ENCODE results near the gene ADAM11. TPM values are rescaled to one million over a fixed set of nuclear protein-coding genes. Genes with fewer than 3 reads are reported as not detected.
A peak's percentile ranks its signal among the peaks of the same experiment; 100 is the strongest.

The ADAM11 gene
- total RNA-seq, 2 donors from 2014 or later, result 0.13 to 0.74 TPM

GRCh38 chr17:44765965-44766364 is 7.2 kb downstream of the ADAM11 start:
- Mint-ChIP-seq H3K27me3 (peaks cover 6% of the 10 kb centered on the region), H3K36me3 (ENCODE audit: low read depth) (no peaks in the 10 kb centered on the region), H3K27ac (no peak overlapping the region), H3K4me1 (no peaks in the 10 kb centered on the region), H3K9me3 (no peaks in the 10 kb centered on the region), H3K4me3 (no peak overlapping the region)
- no peak for ATAC-seq (replicated peaks)

- no peak overlapping the region for H3K27ac Mint-ChIP-seq
- no peaks in the 10 kb centered on the region for H3K4me1 Mint-ChIP-seq
- no peaks in the 10 kb centered on the region for H3K36me3 Mint-ChIP-seq (ENCODE audit: low read depth)
- H3K27me3 Mint-ChIP-seq, result peaks cover under 1% of the 10 kb centered on the region
- no peak overlapping the region for H3K4me3 Mint-ChIP-seq
- no peak for ATAC-seq (replicated peaks)
- H3K9me3 Mint-ChIP-seq, result no peaks in the 10 kb centered on the region
These were observed 7.7 kb downstream of the ADAM11 start for GRCh38 chr17:44766409-44767038.

GRCh38 chr17:44767493-44767892 is 8.7 kb downstream of the ADAM11 start:
- no peaks in the 10 kb centered on the region for H3K9me3 Mint-ChIP-seq
- H3K36me3 Mint-ChIP-seq (ENCODE audit: low read depth), result no peaks in the 10 kb centered on the region
- H3K27ac Mint-ChIP-seq, result no peak overlapping the region

GRCh38 chr17:44768505-44769142 is 9.8 kb downstream of the ADAM11 start:
- H3K27ac Mint-ChIP-seq, result no peak overlapping the region
- no peaks in the 10 kb centered on the region for H3K9me3 Mint-ChIP-seq
- H3K4me3 Mint-ChIP-seq, result no peak overlapping the region
- no peaks in the 10 kb centered on the region for H3K36me3 Mint-ChIP-seq (ENCODE audit: low read depth)
- no peak for ATAC-seq (replicated peaks)
- H3K4me1 Mint-ChIP-seq, result no peaks in the 10 kb centered on the region
- no peaks in the 10 kb centered on the region for H3K27me3 Mint-ChIP-seq

More at GRCh38 chr17:44767493-44767892, 8.7 kb downstream of the ADAM11 start:
- H3K27me3 Mint-ChIP-seq, result no peaks in the 10 kb centered on the region
- no peaks in the 10 kb centered on the region for H3K4me1 Mint-ChIP-seq
- H3K4me3 Mint-ChIP-seq, result no peak overlapping the region
- no peak for ATAC-seq (replicated peaks)

GRCh38 chr17:44769230-44769629 is 10.4 kb downstream of the ADAM11 start:
- no peak for ATAC-seq (replicated peaks)
- no peak overlapping the region for H3K4me3 Mint-ChIP-seq
- no peaks in the 10 kb centered on the region for H3K36me3 Mint-ChIP-seq (ENCODE audit: low read depth)
- no peaks in the 10 kb centered on the region for H3K4me1 Mint-ChIP-seq
- H3K9me3 Mint-ChIP-seq, result no peaks in the 10 kb centered on the region
- H3K27me3 Mint-ChIP-seq, result no peaks in the 10 kb centered on the region
- no peak overlapping the region for H3K27ac Mint-ChIP-seq

- H3K27ac Mint-ChIP-seq, result no peak overlapping the region
- H3K4me1 Mint-ChIP-seq, result no peaks in the 10 kb centered on the region
- H3K36me3 Mint-ChIP-seq (ENCODE audit: low read depth), result no peaks in the 10 kb centered on the region
- no peak for ATAC-seq (replicated peaks)
- no peaks in the 10 kb centered on the region for H3K27me3 Mint-ChIP-seq
- no peak overlapping the region for H3K4me3 Mint-ChIP-seq
- no peaks in the 10 kb centered on the region for H3K9me3 Mint-ChIP-seq
These were observed 10.9 kb downstream of the ADAM11 start for GRCh38 chr17:44769647-44770084.

GRCh38 chr17:44770166-44770925 is 11.6 kb downstream of the ADAM11 start:
- ATAC-seq (replicated peaks), result no peak
- H3K27me3 Mint-ChIP-seq, result no peaks in the 10 kb centered on the region
- no peaks in the 10 kb centered on the region for H3K4me1 Mint-ChIP-seq
- no peaks in the 10 kb centered on the region for H3K36me3 Mint-ChIP-seq (ENCODE audit: low read depth)
- H3K4me3 Mint-ChIP-seq, result no peak overlapping the region
- no peak overlapping the region for H3K27ac Mint-ChIP-seq
- no peaks in the 10 kb centered on the region for H3K9me3 Mint-ChIP-seq

- Mint-ChIP-seq H3K36me3 (ENCODE audit: low read depth) (no peaks in the 10 kb centered on the region), H3K4me3 (no peak overlapping the region), H3K27ac (no peak overlapping the region), H3K9me3 (no peaks in the 10 kb centered on the region), H3K4me1 (no peaks in the 10 kb centered on the region), H3K27me3 (no peaks in the 10 kb centered on the region)
- no peak for ATAC-seq (replicated peaks)
These were observed 13.7 kb downstream of the ADAM11 start for GRCh38 chr17:44772308-44773045.

- H3K36me3 Mint-ChIP-seq (ENCODE audit: low read depth), result no peaks in the 10 kb centered on the region
- no peak overlapping the region for H3K27ac Mint-ChIP-seq
- no peaks in the 10 kb centered on the region for H3K4me1 Mint-ChIP-seq
- ATAC-seq (replicated peaks), result no peak
- no peaks in the 10 kb centered on the region for H3K27me3 Mint-ChIP-seq
- no peak overlapping the region for H3K4me3 Mint-ChIP-seq
- no peaks in the 10 kb centered on the region for H3K9me3 Mint-ChIP-seq
These were observed 14.4 kb downstream of the ADAM11 start for GRCh38 chr17:44773140-44773539.

- Mint-ChIP-seq H3K9me3 (no peaks in the 10 kb centered on the region), H3K36me3 (ENCODE audit: low read depth) (no peaks in the 10 kb centered on the region), H3K4me1 (no peaks in the 10 kb centered on the region), H3K27me3 (no peaks in the 10 kb centered on the region), H3K4me3 (peak overlapping the region; percentile 81), H3K27ac (no peak overlapping the region)
- peak; percentile 42 for ATAC-seq (replicated peaks)
These were observed 15.7 kb downstream of the ADAM11 start for GRCh38 chr17:44774271-44775135.

- Mint-ChIP-seq H3K36me3 (ENCODE audit: low read depth) (no peaks in the 10 kb centered on the region), H3K4me1 (no peaks in the 10 kb centered on the region), H3K27me3 (no peaks in the 10 kb centered on the region), H3K27ac (no peak overlapping the region), H3K9me3 (no peaks in the 10 kb centered on the region), H3K4me3 (peak overlapping the region; percentile 81)
- peak; percentile 96 for ATAC-seq (replicated peaks)
These were observed 16.5 kb downstream of the ADAM11 start for GRCh38 chr17:44775136-44775837.

GRCh38 chr17:44775838-44776621 is 17.2 kb downstream of the ADAM11 start:
- H3K27ac Mint-ChIP-seq, result no peak overlapping the region
- no peaks in the 10 kb centered on the region for H3K27me3 Mint-ChIP-seq
- peak overlapping the region; percentile 81 for H3K4me3 Mint-ChIP-seq
- H3K9me3 Mint-ChIP-seq, result no peaks in the 10 kb centered on the region
- no peaks in the 10 kb centered on the region for H3K36me3 Mint-ChIP-seq (ENCODE audit: low read depth)
- peak; percentile 24 for ATAC-seq (replicated peaks)
- H3K4me1 Mint-ChIP-seq, result no peaks in the 10 kb centered on the region

Data from activated T-helper 17 cell treated with anti-CD3 and anti-CD28 coated beads, Interleukin-2, amount 50 U/mL, for 72 hours (primary cell).